Measurements from ENCODE around the gene SNRK. TPM values are rescaled to one million over a fixed set of nuclear protein-coding genes. Genes with fewer than 3 reads are reported as not detected.

The SNRK gene
- total RNA-seq, 1 donor from 2014 or later: 108 TPM

DNA sequence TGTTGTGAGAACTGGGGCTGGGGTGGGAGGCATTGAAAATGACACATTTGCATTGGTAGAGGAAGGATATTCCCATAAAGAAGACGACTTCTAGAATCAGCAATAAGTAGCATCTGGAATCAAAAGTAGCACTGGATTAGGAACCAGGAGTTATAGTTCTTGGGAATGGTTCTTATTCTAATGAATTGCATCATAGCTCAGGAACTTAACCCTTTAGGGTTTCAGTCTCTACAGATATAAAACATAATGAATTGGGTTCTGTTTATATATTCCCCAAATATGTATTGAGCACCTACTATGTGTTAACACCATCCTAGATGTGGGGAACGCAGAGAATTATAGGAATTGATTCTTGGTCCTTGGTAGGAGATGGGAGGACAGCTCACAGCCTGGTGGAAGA, 16.3 kb upstream of the SNRK start:
- DNase-seq (ENCODE audit: low read depth in 2 of 2): no peak

DNA sequence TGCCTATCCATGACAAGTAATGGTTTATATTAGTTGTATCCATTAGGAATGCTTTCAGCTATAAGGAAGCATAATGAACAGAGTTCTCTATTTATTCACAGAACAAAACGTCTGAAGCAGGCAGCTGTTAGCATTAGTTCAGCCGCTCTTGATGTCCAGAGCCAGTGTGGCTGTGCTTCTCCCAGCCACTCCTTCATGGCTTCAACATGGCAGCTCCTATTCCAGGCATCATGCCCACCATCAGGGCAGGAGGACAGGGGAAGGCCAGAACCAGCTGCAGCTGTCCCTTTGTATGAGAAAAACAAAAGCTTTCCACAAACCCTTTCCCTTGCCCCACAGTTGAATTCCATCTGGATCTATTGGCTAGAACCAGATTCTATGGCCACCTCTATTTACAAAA, 12.9 kb upstream of the SNRK start:
- no peak for DNase-seq (ENCODE audit: low read depth in 2 of 2)

DNA sequence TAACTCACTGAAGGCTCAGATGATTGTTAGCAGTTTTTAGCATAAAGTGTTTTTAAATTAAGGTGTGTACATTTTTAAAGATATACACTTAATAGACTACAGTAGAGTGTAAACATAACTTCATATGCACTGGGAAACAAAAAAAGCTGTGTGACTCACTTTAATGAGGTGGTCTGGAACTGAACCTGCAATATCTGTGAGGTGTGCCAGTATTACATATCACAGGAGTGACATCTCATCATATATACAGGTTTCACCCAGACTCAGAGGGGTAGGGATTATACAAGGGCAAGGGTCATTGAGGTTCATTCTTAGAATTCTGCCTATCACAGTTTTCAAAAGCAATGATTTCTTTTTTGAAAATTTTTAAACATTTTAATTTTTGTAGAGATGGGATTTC, 7.3 kb upstream of the SNRK start:
- DNase-seq (ENCODE audit: low read depth in 2 of 2): no peak

- DNase-seq (ENCODE audit: low read depth in 2 of 2): no peak
Measured at GRCh38 chr3:43279532-43279931, 6.8 kb upstream of the SNRK start.

- DNase-seq (ENCODE audit: low read depth in 2 of 2): no peak
Measured at GRCh38 chr3:43281020-43281419, 5.3 kb upstream of the SNRK start.

DNA sequence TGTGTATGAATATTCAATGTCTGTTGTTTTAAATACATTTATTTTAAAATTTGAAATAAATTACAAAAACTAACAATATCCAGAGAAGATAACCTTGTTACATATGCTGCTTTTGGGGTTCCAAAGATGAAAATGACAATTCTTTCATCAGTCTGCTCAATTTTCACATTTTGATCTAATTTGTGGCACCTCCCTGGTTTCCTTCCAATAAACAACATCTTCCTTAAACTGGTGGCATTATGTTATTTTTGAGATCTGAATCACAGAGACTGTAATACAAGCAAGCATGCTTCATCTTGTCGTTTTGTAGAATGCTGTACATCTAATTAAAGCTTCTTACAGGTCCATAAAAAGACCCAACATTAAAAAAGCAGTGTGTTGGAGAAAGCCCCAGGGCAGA, 2.2 kb upstream of the SNRK start:
- no peak for DNase-seq (ENCODE audit: low read depth in 2 of 2)

GRCh38 chr3:43285644-43286043, 696 bp upstream of the SNRK start:
- DNase-seq (ENCODE audit: low read depth in 2 of 2): peak in 1 of 2 donors; percentile 33

- no peak for DNase-seq (ENCODE audit: low read depth in 2 of 2)
Measured at GRCh38 chr3:43286841-43287499, 630 bp downstream of the SNRK start.

DNA sequence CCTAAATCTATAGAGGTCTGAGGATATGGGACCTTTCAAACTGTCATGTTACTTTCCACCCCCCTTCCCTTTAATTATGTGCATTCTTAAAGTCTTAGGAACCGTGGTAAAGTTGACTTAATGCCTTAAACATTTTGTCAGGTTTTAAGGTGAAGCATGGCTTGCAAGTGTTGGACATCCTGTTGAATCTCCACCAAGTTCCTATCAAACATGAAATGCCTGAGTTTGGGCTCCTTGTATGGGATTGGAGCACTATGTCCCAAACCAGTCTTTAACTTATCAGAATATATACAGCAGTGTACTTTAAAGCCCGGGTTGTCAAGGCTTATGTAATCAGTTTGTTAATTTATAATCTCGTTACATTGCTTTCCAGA, 1.1 kb downstream of the SNRK start:
- peak in 1 of 2 donors; percentile 23 for DNase-seq (ENCODE audit: low read depth in 2 of 2)

DNA sequence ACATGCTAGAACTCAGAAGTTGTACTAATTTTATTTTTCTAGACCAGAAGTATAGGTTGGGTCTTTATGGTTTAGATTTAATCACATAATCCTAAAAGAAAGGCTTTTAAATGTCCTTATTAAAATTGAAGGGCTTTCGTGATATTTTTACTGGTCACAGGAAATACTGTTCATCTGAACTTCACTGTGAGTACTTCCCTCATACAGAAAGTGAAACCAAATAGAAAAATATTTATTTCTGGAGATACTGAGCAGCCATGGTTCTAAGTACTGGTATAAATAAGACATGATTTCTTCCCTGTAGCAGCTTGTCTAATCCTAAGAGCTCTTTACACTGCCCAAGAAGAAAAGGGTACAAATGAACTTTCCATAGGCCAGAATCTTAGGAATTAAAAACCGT, 2.0 kb downstream of the SNRK start:
- peak; percentile 17 to 33 for DNase-seq (ENCODE audit: low read depth in 2 of 2)

DNA sequence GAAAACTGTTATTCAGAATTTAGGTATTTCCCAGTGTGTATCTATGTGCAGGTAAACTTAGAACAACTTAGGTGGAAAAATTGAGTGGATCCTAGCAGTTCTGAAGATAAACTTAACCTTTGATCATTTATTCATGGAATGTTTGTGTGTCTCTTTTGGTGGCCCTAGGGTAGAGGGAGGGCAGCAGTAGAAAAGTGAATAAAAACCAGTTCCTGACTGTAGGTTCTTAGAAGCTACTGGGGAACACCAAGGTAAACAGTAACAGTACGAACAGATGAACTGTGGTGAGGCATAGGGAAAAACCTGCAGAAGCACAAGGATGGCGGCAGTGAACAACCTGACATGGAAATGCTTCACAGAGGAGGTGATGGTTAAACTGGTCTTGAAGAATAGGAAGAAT, 2.5 kb downstream of the SNRK start:
- DNase-seq (ENCODE audit: low read depth in 2 of 2): no peak

GRCh38 chr3:43289401-43289800, 3.1 kb downstream of the SNRK start:
- no peak for DNase-seq (ENCODE audit: low read depth in 2 of 2)

GRCh38 chr3:43289841-43290470, 3.6 kb downstream of the SNRK start:
- DNase-seq (ENCODE audit: low read depth in 2 of 2): no peak

- DNase-seq (ENCODE audit: low read depth in 2 of 2): peak in 1 of 2 donors; percentile 49
Measured at GRCh38 chr3:43290956-43291355, 4.6 kb downstream of the SNRK start.

DNA sequence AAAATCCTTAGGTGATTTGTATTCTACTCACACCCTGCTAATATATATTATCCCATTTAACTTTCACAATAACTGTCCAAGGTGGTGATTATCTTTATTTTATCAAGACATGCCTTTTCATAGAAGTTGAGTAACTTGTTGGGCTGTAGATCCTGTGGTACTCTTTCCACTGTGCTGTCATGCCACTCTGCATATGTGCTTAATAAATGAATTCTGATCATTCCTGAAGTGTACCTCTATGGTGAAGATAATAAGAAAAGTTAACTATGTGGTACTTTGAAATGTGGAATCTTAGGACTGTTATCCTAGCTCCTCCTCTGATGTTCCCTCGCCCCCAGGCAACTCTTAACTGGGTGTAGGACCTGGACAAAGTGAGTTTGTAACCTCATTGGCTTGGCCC, 5.2 kb downstream of the SNRK start:
- no peak for DNase-seq (ENCODE audit: low read depth in 2 of 2)

DNA sequence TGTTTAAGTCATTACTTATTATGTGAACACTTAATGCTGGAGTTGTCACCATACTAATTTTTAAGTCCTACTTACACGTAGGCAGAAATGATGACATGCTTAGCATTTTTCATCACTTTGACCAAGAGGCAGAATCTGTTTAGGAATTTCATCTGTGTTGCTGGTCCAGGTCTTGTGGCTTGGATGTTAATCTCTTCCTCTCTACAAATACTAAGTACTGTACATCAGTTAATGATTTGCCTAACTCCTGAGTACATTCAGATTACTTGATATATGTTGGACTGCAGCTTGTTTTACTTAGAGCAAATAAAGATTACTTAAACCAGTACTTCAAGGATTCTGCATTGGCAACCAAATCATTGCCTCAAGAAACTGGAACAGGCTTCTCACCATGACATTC, 8.6 kb downstream of the SNRK start:
- DNase-seq (ENCODE audit: low read depth in 2 of 2): no peak

- DNase-seq (ENCODE audit: low read depth in 2 of 2): peak in 1 of 2 donors; percentile 38
Measured at GRCh38 chr3:43296565-43296964, 10.2 kb downstream of the SNRK start.

GRCh38 chr3:43298292-43298691, 12.0 kb downstream of the SNRK start:
- DNase-seq (ENCODE audit: low read depth in 2 of 2): no peak

DNA sequence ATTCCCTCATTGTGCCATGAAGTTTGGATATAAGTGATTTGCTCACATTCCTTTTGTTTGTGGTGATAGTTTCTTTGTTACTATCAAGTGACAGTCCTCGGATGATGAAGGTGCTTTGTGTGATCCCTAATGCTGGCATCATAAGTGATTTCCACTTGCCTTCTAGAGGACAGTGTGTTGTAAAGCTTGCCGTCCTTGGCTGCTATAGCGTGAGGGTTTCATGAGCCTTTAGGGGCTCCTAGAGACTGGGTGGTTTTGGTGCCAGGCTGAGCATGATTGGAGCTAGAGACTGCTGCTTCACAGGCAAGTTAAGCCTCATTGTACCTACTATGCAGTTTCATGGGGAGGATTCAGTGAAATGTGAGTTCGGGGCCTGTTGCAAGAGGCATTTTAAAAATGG, 12.4 kb downstream of the SNRK start:
- DNase-seq (ENCODE audit: low read depth in 2 of 2): no peak

- no peak for DNase-seq (ENCODE audit: low read depth in 2 of 2)
Measured at GRCh38 chr3:43302116-43302880, 16.0 kb downstream of the SNRK start.

GRCh38 chr3:43304126-43304525, 17.8 kb downstream of the SNRK start:
- no peak for DNase-seq (ENCODE audit: low read depth in 2 of 2)

- DNase-seq (ENCODE audit: low read depth in 2 of 2): no peak
Measured at GRCh38 chr3:43307226-43307625, 20.9 kb downstream of the SNRK start.

- DNase-seq (ENCODE audit: low read depth in 2 of 2): no peak
Measured at GRCh38 chr3:43307649-43308048, 21.3 kb downstream of the SNRK start.
